ENCODE data around the gene ALG10B. TPM values are rescaled to one million over a fixed set of nuclear protein-coding genes. Genes with fewer than 3 reads are reported as not detected.

ALG10B gene
- total and polyA plus RNA-seq, 9 of the 15 experiments (the other 6 are each of a cell fraction or from before 2014, with no cell fraction given), result 0.34 to 3.3 (median 2.0) TPM

GRCh38 chr12:38367506-38367905, 50.9 kb downstream of the ALG10B start:
- TF ChIP-seq MEF2D (tag; conservative IDR thresholded peaks at IDR 0.05; ENCODE audit: low read depth), result no peak
- DNase-seq (ENCODE audit: extremely low read depth in 1 of 4, low spot score in 3 of 4) (no peak), ATAC-seq (no peak), FAIRE-seq (no peak)
- Histone ChIP-seq H4K20me1 (replicated peaks; ENCODE audit: control insufficient read depth, insufficient read depth, low read length) (no peaks in the 10 kb centered on the region), H3K9me3 (replicated peaks; ENCODE audit: control insufficient read depth, insufficient read depth, low read depth, low read length) (no peaks in the 10 kb centered on the region), H3K27ac (ENCODE audit: extremely low read depth, low read depth, low read length) (no peak overlapping the region), H3K79me2 (ENCODE audit: control insufficient read depth, insufficient read depth, low read length) (no peaks in the 10 kb centered on the region), H2AFZ (ENCODE audit: low read depth, low read length) (no peak overlapping the region), H3K9me1 (ENCODE audit: control insufficient read depth, insufficient read depth, low read length) (no peaks in the 10 kb centered on the region), H3K4me3 (no peak overlapping the region), H3K4me2 (ENCODE audit: insufficient read depth, low read length) (no peak overlapping the region), H3K36me3 (ENCODE audit: control insufficient read depth, insufficient read depth, low read length) (no peaks in the 10 kb centered on the region), H3K27me3 (ENCODE audit: control insufficient read depth in 2 of 2, insufficient read depth in 2 of 2, low read length in 2 of 2) (no peaks in the 10 kb centered on the region), H3K4me1 (replicated peaks in 1 of 2; ENCODE audit: control insufficient read depth in 2 of 2, insufficient read depth in 2 of 2, low read length in 2 of 2) (no peaks in the 10 kb centered on the region), H3K9ac (ENCODE audit: insufficient read depth in 1 of 2, low read depth in 2 of 2, low read length in 2 of 2) (no peak overlapping the region)
- CTCF ChIA-PET (ENCODE audit: low intra/inter-chr PET ratio), result no interaction called here
- intact Hi-C loops (cut with micrococcal nuclease), result no loop called here
- in situ Hi-C loops (cut with MboI), result no loop called here
- POLR2A ChIA-PET, result no interaction called here
- no TSS peak for BruUV-seq (replicated peaks)
- 0% methylated on average over 4 of the region's 4 CpGs for WGBS (ENCODE audit: insufficient coverage, low coverage, missing lambda C conversion rate)

GRCh38 chr12:38370311-38370710, 53.7 kb downstream of the ALG10B start:
- H3K27me3 ChIP-seq (ENCODE audit: control insufficient read depth in 2 of 2, insufficient read depth in 2 of 2, low read length in 2 of 2), result no peaks in the 10 kb centered on the region
- DNase-seq (ENCODE audit: extremely low read depth in 1 of 4, low spot score in 3 of 4) (no peak), ATAC-seq (no peak), FAIRE-seq (no peak)
- H3K4me3 ChIP-seq, result no peak overlapping the region
- H4K20me1 ChIP-seq (replicated peaks; ENCODE audit: control insufficient read depth, insufficient read depth, low read length), result no peaks in the 10 kb centered on the region
- CTCF ChIA-PET (ENCODE audit: low intra/inter-chr PET ratio), result no interaction called here
- BruUV-seq (replicated peaks), result no TSS peak
- H3K36me3 ChIP-seq (ENCODE audit: control insufficient read depth, insufficient read depth, low read length), result no peaks in the 10 kb centered on the region
- H3K9me3 ChIP-seq (replicated peaks; ENCODE audit: control insufficient read depth, insufficient read depth, low read depth, low read length), result no peaks in the 10 kb centered on the region
- H2AFZ ChIP-seq (ENCODE audit: low read depth, low read length), result no peak overlapping the region
- TF ChIP-seq ASH1L (IDR thresholded peaks at IDR 0.05; ENCODE audit: borderline replicate concordance, low read depth, partially characterized antibody), result no peak
- TF ChIP-seq HDAC3 (IDR thresholded peaks at IDR 0.05; ENCODE audit: borderline replicate concordance, partially characterized antibody), result no peak
- TF ChIP-seq PHF21A (IDR thresholded peaks at IDR 0.05; ENCODE audit: borderline replicate concordance, low read depth), result no peak
- TF ChIP-seq DPF2 (IDR thresholded peaks at IDR 0.05), result no peak
- no peak for TF ChIP-seq NELFE (IDR thresholded peaks at IDR 0.05; ENCODE audit: insufficient read depth, insufficient read length)
- no peak for TF ChIP-seq ZNF282 (CRISPR knock-in tag; IDR thresholded peaks at IDR 0.05)
- TF ChIP-seq BRF2 (IDR thresholded peaks at IDR 0.05; ENCODE audit: borderline replicate concordance, insufficient read depth, insufficient read length), result no peak
- H3K79me2 ChIP-seq (ENCODE audit: control insufficient read depth, insufficient read depth, low read length), result no peaks in the 10 kb centered on the region
- H3K27ac ChIP-seq (ENCODE audit: extremely low read depth, low read depth, low read length), result no peak overlapping the region
- POLR2A ChIA-PET, result no interaction called here
- no peak overlapping the region for H3K9ac ChIP-seq (ENCODE audit: insufficient read depth in 1 of 2, low read depth in 2 of 2, low read length in 2 of 2)
- 0% methylated on average over 4 of the region's 4 CpGs for WGBS (ENCODE audit: insufficient coverage, low coverage, missing lambda C conversion rate)
- no peaks in the 10 kb centered on the region for H3K4me1 ChIP-seq (replicated peaks in 1 of 2; ENCODE audit: control insufficient read depth in 2 of 2, insufficient read depth in 2 of 2, low read length in 2 of 2)
- in situ Hi-C loops (cut with MboI), result no loop called here
- no peaks in the 10 kb centered on the region for H3K9me1 ChIP-seq (ENCODE audit: control insufficient read depth, insufficient read depth, low read length)
- intact Hi-C loops (cut with micrococcal nuclease), result no loop called here
- H3K4me2 ChIP-seq (ENCODE audit: insufficient read depth, low read length), result no peak overlapping the region

All from K562 (cell line).